GM23248 (cell line): ENCODE measurements around the gene SMARCA4.

Source experiments
- EZH2 ChIP-seq: fragments of 200-600 bp; sonication (generic); IDR thresholded peaks from 2 replicates; pipeline ENCODE4 v1.6.1; 2018; ENCODE audit warnings: antibody characterized with exemption, mild to moderate bottlenecking; ENCODE audit not compliant: insufficient read depth, poor library complexity, severe bottlenecking
- EZH2phosphoT487 ChIP-seq: fragments of 200-600 bp; sonication (generic); IDR thresholded peaks from 2 replicates; pipeline ENCODE4 v1.6.1; 2018; ENCODE audit warnings: antibody characterized with exemption, moderate library complexity, mild to moderate bottlenecking, low read depth; ENCODE audit not compliant: insufficient read depth

- no peak for TF ChIP-seq EZH2phosphoT487
- TF ChIP-seq EZH2 = no peak
Measured at GRCh38 chr19:11105014-11105636, 144.3 kb downstream of the SMARCA4 start.
